ENCODE data around the gene RYK.

RYK gene

GRCh38 chr3:134145183-134145582 is 105.5 kb downstream of the RYK start:
- no peak for DNase-seq

- DNase-seq, result no peak
Observed at GRCh38 chr3:134144694-134145093, 106.0 kb downstream of the RYK start.

GRCh38 chr3:134143828-134144401 is 106.7 kb downstream of the RYK start:
- no peak for DNase-seq

GRCh38 chr3:134136604-134137003 is 114.1 kb downstream of the RYK start:
- no peak for DNase-seq

GRCh38 chr3:134134698-134135415 is 115.8 kb downstream of the RYK start:
- no peak for DNase-seq

GRCh38 chr3:134134240-134134639 is 116.4 kb downstream of the RYK start:
- DNase-seq, result no peak

- no peak for DNase-seq
Observed at GRCh38 chr3:134132961-134133360, 117.7 kb downstream of the RYK start.

GRCh38 chr3:134126153-134126552 is 124.5 kb downstream of the RYK start:
- no peak for DNase-seq

GRCh38 chr3:134114726-134115125 is 135.9 kb downstream of the RYK start:
- no peak for DNase-seq

- no peak for DNase-seq
Observed at GRCh38 chr3:134111616-134112015, 139.0 kb downstream of the RYK start.

- DNase-seq, result no peak
Observed at GRCh38 chr3:134110963-134111362, 139.7 kb downstream of the RYK start.

Data from activated effector memory CD4-positive, alpha-beta T cell treated with Interleukin-2 at 50 U/mL for 16 hours (primary cell).